Fibroblast of mammary gland (primary cell): ENCODE data around the gene VASN.

Experiments used
- DNase-seq: peaks from one replicate; pipeline ENCODE4 v3.0.0-alpha.2; 2010; ENCODE audit warnings: low read depth
- H3K4me3 ChIP-seq: 2 replicates; pipeline ENCODE4 v1.5.1; 2011; ENCODE audit warnings: low read depth, mild to moderate bottlenecking, low read length, moderate library complexity; ENCODE audit not compliant: control insufficient read depth
- TF ChIP-seq, protein P1 (sequence below): conservative IDR thresholded peaks from 2 replicates; pipeline ENCODE4 v1.5.1; 2011; ENCODE audit warnings: low read depth, low read length, inconsistent platforms; ENCODE audit not compliant: control insufficient read depth, insufficient read depth

Gene VASN

DNA sequence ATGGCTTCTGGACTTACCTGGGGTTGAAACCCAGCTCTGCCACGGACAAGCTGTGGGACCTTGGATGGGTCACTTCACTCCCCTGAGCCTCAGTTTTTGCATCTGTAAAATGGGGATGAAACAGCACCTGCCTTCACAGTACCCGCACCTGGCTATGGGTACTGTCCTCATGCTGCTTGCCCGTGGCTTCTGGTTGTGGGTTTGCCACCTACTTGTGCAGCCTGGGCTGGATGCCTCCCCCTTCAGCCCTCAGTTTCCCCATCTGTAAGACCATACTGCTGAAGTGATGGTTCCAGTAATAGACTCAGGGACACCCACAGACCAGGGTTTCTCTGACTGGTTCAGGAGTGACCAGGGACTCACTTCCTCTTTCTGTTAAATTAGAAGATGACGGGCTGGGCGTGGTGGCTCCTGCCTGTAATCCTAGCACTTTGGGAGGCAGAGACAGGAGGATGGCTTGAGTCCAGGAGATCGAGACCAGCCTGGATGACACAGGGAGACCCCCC, 46.3 kb upstream of the VASN start:
- no peak overlapping the region for H3K4me3 ChIP-seq
- no peak for DNase-seq
- TF ChIP-seq, protein P1, sequence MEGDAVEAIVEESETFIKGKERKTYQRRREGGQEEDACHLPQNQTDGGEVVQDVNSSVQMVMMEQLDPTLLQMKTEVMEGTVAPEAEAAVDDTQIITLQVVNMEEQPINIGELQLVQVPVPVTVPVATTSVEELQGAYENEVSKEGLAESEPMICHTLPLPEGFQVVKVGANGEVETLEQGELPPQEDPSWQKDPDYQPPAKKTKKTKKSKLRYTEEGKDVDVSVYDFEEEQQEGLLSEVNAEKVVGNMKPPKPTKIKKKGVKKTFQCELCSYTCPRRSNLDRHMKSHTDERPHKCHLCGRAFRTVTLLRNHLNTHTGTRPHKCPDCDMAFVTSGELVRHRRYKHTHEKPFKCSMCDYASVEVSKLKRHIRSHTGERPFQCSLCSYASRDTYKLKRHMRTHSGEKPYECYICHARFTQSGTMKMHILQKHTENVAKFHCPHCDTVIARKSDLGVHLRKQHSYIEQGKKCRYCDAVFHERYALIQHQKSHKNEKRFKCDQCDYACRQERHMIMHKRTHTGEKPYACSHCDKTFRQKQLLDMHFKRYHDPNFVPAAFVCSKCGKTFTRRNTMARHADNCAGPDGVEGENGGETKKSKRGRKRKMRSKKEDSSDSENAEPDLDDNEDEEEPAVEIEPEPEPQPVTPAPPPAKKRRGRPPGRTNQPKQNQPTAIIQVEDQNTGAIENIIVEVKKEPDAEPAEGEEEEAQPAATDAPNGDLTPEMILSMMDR: no peak

DNA sequence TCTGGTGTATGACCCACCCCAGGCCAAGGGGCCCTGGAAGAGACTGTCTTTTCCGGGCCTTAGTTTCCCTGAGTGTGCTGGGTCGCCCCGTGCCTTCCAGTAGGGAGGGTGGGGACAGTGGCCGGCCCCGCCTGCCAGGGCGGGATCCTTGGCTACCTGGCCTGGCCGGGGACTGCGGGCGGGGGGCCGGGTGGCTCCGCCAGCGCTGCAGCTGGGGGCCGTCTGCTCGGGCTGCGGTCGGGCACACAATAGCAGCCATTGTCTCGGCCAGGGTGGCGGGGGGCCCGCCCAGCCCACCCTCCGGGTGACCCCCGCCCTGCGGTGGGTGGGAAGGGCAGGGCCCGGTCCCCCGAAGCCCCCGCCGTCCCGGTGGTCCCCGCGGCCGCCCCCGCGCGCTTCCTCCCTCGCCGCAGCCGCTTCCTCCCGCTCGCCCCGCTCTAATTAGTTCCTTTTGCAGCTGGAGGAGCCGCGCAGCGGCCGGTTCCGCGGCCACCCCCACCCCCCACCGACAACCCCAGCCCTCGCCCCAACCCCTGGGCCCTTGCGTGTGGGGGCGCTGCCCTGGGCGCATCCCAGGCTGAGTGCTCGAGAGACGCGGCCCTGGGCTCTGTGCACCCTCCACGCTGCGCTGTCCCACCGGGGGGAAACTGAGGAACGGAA, 44.1 kb upstream of the VASN start:
- no peak for DNase-seq
- peak overlapping the region; percentile 37 for H3K4me3 ChIP-seq
- TF ChIP-seq, protein P1: no peak

DNA sequence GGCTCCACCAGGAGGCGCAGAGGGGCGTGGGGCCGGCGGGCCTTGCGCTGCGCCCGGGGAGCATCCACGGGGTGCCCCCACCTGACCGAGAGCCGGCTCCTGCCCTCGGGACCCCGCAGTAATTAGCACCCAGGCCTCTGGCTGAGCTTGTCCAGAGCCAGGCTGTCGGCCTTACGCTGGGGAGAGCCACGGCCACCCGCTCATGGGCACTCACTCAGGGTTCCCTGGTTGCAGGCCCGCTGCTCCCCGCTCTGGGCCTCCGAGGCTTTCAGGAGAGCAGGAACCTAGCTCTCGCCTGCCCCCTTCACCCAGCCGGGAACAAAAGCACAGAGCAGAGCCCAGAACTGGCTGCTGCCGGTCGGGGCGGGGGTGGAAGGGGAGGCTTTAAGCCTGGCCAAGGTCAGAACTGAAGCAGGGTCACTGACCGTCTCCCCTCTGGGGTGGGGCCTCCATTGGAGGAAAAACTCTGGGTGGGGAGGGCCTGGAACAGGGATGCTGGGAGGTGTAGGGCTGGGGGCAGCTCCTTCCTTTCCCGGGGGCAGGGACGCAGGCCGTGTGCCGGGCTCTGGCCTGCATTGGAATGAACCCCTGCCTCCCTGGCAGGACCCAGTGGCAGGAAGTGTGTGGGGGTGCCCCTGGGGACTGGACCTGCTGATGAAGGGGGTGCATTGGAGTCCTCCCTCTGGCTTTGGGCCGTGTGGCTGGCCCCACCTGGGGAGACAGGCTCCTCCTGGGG, 43.4 kb upstream of the VASN start:
- peak; percentile 78 for DNase-seq
- H3K4me3 ChIP-seq: peak overlapping the region; percentile 37
- TF ChIP-seq, protein P1: peak; percentile 59

DNA sequence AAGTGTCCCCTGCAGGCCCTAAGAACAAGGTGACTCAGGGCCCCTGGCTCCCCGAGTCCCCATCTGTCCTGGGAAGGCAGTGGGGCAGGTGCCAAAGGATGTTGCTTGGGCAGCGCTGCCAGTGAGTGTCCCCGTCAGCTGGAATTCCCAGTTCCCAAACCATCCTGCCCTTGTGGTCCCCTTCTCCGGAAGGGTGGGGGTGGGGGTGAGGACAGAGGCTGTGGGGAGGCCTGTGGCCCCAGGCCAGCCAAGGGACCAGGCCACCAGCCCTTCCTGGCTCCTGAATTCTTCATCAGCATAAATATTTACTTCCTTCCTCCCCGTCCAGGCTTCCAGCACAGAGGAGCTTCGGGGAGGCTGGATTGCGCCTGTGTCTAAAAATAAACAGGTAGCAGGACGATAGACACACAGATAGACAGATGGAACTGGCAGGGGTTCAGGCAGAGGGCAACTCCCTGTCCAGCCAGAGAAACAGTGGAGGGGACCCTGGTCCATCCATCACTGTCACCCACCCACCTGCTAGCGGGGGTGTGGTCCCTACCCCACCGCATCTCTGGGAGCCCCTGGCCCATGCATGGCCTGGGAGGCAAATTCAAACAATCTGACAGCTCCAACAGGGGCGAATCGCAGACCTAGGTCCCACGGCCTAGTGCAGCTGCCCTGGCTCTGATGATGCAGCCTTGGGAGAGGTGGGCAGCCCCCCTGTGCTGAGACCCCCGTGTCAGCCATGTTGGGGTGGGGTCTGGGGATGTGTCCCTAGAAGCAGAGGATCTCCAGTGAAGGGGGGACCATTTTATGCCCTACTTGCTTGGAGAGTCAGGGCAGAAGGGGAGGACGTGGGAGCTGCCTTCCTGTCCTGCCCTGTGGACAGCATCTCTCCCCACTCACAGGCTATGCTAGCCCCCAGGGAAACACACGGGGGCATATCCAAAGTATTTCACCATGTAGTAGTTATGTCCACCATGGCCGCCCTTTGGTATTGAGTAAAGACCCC, 42.6 kb upstream of the VASN start:
- DNase-seq: no peak
- TF ChIP-seq, protein P1: no peak
- no peak overlapping the region for H3K4me3 ChIP-seq

DNA sequence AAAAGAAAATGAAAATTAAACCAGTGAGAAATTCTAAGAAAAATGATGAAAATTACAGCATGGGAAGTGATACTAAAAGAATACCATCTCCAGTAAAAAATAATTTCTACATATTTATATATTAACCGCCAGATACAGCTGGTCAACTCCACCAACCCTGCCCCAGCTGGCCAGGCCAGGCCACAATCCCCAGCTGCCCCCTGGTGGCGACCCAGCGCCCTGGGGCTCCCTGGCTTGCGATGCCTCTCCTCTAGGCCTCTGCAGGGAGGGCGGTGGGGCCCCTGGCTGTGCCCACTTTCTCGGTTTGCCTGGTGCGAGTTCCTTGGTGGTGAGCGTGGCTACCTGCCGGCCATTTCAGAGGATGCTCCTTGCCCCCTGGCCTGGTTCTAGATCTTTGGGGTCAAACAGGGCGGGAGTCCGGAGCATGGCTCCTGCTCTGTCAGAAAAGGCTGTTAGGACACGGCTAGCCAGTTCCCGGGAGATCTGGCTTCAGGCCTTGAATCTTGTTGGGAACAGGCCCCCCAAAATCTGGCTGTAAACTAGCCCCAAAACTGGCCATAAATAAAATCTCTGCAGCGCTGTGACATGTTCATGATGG, 41.3 kb upstream of the VASN start:
- no peak overlapping the region for H3K4me3 ChIP-seq
- peak; percentile 68 for DNase-seq
- TF ChIP-seq, protein P1: peak; percentile 91

DNA sequence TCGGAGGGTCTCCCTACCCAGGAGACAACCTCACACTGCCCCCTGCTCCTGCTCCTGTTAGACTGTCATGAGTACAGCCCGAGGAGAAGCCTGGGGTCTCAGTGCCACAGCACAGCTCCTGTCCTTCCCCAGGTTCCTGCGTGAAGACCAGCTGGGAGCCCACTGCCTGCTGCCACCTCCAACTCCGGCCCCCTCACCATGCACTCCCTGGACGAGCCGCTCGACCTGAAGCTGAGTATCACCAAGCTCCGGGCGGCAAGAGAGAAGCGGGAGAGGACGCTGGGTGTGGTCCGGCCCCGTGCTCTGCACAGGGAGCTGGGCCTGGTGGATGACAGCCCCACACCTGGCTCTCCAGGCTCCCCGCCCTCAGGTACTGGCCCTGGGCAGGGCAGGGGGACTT, 39.6 kb upstream of the VASN start:
- H3K4me3 ChIP-seq: no peak overlapping the region
- TF ChIP-seq, protein P1: no peak
- DNase-seq: no peak
